HG02759 (cell line): ENCODE data around the gene HEXB.
"Not testable (repeated sequence)": the region's sequence is repeated elsewhere in the genome, so short reads cannot be mapped to it uniquely, and the experiment has no call there.

Experiments used
- ATAC-seq: cut with Tn5 transposase; IDR thresholded peaks from one replicate; pipeline ENCODE4 v1.9.1; 2021; ENCODE audit warnings: mild to moderate bottlenecking, moderate library complexity; ENCODE audit not compliant: unreplicated experiment

Gene HEXB

DNA sequence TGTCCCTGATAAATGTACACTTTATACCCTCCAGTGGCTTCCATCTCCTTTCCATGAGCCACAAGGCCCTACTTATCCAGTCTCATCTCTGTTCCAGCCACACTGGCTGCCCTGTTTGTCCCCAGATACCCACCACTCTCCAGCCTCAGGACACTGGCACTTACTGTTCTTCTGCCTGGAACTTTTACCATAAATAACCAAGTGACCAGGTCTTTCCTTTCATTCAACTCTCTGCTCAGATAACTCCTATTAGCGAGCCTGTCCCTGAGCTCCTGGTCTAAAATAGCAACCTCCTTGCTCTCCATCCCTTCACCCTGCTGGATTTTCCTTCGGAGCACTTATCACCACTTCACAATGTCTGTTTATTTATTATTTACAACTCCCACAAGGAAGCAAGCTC is 27.9 kb upstream of the HEXB start:
- ATAC-seq = no peak

- ATAC-seq = no peak
These were observed 25.9 kb upstream of the HEXB start for GRCh38 chr5:74659172-74659571.

- no peak for ATAC-seq
These were observed 24.9 kb upstream of the HEXB start for GRCh38 chr5:74660140-74660539.

DNA sequence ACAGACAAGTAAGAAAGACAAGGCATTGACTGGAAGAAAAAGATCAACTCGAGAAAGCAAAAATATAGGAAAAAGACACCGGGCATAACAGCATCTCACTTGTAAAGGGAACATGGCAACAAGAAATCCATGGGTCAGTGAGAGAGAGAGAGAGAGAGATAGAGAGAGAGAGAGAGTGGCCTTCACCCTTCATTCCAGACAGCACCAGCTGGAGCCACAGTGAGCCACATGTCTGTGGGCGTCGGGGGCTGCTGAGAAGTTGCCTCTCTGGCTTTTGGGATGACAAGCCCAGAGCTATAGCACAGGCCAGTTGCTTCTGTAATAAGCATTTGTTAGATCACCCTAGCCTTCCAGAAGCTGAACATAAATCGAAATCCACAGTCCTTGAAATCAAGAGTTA is 24.2 kb upstream of the HEXB start:
- ATAC-seq = no peak

DNA sequence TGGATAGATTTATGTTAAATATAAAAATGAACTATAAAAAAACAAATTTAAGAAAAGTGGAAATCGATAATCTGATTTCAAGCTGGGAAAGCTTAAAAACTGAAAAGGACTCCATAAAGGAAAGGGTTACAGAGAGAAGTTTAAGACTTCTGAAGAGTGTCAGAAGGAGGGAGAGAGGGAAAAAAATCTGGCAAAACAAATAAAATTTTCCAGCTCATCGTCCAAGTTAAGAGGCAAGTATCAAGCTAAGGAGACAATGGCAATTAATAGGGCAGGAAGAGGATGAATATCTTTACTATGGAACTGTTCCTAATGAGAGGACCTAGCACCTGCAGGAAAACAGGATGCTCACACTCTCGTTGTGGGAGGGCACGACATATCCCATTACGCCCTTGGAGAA is 20.5 kb upstream of the HEXB start:
- no peak for ATAC-seq

DNA sequence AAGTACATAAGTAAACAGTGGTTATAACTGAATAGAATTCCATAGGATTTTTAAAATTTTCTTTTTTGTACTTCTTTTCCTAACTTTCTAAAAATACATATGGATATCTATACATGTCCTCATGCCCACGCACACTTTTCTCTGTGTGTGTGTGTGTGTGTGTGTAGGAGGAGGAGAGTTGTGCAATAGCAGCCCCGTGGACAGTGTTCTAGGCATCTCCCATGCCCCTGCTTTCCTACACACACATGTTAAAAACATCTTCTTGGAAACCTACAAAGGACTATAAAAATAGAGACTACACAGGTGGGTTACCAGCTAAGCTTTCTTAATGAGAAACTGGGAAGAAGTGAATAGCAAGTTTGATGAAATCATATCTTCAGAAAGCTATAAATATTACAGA is 19.8 kb upstream of the HEXB start:
- no peak for ATAC-seq

- no peak for ATAC-seq
These were observed 19.2 kb upstream of the HEXB start for GRCh38 chr5:74665816-74666215.

GRCh38 chr5:74667396-74667795 is 17.6 kb upstream of the HEXB start:
- no peak for ATAC-seq

GRCh38 chr5:74669821-74670220 is 15.2 kb upstream of the HEXB start:
- no peak for ATAC-seq

GRCh38 chr5:74670396-74671038 is 14.5 kb upstream of the HEXB start:
- ATAC-seq = no peak

- no peak for ATAC-seq
These were observed 12.7 kb upstream of the HEXB start for GRCh38 chr5:74672215-74672877.

DNA sequence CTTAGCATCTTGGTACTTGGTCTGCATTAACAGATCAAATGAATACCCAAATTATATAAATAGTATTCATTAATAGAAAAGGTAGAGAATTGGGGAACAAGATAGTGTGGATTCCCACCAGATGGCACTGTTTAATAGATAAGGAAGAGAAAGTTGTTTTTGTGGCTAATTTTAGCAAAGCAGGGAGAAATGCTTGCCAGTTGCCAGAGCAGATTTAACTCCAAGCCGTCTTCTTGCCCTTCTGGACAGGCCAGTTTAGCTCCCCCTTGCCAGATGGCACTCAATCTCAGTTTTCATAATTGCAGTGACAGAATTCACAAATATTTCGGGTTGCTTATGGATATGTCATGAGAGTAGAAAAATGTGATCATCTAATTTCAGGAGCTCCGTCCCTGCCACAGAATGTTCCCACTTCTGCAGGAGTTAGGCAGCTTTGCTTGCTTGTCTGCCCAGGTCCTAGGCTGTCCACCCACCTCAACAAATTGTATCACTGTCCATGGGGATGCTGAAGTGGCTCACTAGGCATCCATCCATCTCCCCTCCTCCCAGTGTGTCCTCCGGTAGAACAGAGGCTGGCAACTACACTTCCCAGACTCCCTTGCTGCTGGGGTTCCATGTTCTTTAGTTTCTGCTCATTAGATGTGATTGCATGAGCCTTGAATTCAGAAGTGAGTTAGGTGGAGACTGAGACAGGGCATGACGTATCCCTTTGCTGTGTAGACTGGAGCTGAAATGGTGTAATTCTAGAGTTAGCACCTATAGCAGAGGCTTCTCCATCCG is 11.8 kb upstream of the HEXB start:
- ATAC-seq = no peak

- ATAC-seq = not testable (repeated sequence)
These were observed 8.6 kb upstream of the HEXB start for GRCh38 chr5:74676466-74676865.

DNA sequence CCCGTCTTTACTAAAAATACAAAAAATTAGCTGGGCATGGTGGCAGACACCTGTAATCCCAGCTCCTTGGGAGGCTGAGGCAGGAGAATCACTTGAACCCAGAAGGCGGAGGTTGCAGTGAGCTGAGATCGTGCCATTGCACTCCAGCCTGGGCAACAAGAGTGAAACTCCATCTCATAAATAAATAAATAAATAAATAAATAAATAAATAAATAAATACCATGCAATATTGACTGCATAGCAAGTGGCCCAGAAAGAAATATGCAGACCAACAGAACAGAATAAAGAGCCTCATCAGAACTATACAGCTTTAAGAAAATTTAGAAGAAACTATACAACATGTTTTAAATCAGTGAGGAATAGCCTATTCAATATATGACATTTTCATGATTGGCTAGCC is 6.9 kb upstream of the HEXB start:
- not testable (repeated sequence) for ATAC-seq

- ATAC-seq = not testable (repeated sequence)
These were observed 5.7 kb upstream of the HEXB start for GRCh38 chr5:74679300-74679699.

- ATAC-seq = no peak
These were observed 5.1 kb upstream of the HEXB start for GRCh38 chr5:74679966-74680365.

DNA sequence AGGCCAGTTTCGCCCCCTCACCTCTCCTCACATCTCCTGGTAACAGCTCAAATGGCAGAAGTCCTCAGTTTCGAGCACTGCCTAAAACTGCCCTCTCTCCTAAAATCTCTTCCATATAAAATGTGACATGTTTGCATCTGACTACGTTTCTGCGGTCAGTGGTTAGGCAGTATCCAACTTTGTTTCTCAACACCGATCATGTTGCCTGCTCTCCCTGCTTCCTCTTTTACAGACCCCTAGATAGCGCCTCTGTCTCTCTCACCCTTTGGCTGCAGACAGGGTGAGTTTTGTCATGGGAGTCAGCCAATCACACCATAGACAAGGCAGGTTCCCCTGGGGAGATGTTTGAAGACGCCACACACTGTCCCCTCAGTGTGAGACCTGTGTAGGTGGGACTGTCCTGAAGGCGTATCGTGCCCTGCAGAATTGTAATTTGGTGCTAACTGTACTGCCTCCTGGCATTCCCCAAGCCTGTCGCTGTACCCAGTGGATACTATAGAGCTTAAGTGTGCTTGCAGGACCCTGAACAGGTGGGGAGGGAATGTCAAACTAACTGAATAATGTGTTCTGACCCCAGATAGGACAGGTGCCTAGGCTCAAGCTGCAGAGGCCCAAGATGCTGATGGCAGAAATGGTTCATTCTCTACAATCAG is 1.1 kb downstream of the HEXB start:
- peak; percentile 47 for ATAC-seq

- no peak for ATAC-seq
These were observed 2.1 kb downstream of the HEXB start for GRCh38 chr5:74686962-74687751.

GRCh38 chr5:74693191-74693590 is 8.2 kb downstream of the HEXB start:
- no peak for ATAC-seq

GRCh38 chr5:74717596-74717995 is 32.6 kb downstream of the HEXB start:
- no peak for ATAC-seq

DNA sequence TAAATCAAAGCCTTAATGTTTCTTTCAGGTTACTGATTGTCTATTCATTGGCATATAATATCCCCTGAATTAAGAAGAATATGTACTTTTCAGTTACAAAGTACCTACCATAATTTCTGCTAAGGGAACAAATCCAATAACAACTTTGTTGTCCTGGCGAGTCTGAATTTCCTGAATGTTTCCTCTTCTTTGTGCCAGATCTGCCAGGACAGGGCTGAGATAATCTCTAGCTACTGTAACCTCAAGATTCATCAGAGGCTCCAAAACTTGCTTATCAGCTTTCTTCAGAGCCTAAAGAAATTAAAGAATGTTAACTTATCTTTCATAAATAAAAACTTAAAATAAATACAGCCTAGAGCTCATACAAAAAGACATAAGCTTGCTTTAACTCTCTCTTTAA is 37.2 kb downstream of the HEXB start:
- ATAC-seq = no peak
